Mucosa of stomach (tissue), 1 donor: ENCODE results near the gene GREB1L.
"Not testable (repeated sequence)": the region's sequence is repeated elsewhere in the genome, so short reads cannot be mapped to it uniquely, and the experiment has no call there.

ENCODE experiments used
- H3K27me3 ChIP-seq: one replicate; pipeline ENCODE4 v1.7.0; 2013; ENCODE audit warnings: mild to moderate bottlenecking, low read length; ENCODE audit not compliant: control insufficient read depth, insufficient read depth
- H3K36me3 ChIP-seq: one replicate; pipeline ENCODE4 v1.7.0; 2013; ENCODE audit warnings: low read length; ENCODE audit not compliant: control insufficient read depth, insufficient read depth
- H3K4me1 ChIP-seq: one replicate; pipeline ENCODE4 v1.7.0; 2013; ENCODE audit warnings: mild to moderate bottlenecking, low read length; ENCODE audit not compliant: control insufficient read depth, insufficient read depth
- H3K4me3 ChIP-seq: one replicate; pipeline ENCODE4 v1.7.0; 2013; ENCODE audit warnings: low read length
- H3K9ac ChIP-seq: one replicate; pipeline ENCODE4 v1.7.0; 2013; ENCODE audit warnings: mild to moderate bottlenecking, low read length, moderate library complexity
- H3K9me3 ChIP-seq: one replicate; pipeline ENCODE4 v1.7.0; 2013; ENCODE audit warnings: mild to moderate bottlenecking, low read length, moderate library complexity; ENCODE audit not compliant: control insufficient read depth
- donor health status: Pancreatic carcinoma.

GREB1L gene

DNA sequence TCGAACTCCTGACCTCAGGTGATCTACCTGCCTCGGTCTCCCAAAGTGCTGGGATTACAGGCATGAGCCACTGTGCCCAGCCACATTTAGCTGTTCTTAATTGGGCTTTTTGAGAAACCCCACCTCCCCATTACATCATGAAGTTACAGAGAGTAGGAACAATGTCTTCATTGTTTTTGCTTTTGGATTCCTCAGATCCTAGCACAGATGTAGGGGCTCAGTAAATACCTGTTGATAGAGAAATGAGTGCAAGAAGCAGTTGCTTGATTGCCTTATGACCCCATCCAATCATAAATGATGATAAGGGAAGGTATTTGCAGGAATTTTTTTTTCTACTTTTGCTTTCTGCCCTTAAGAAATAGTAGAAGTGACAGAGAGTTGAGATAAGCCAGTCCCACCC lies 25.4 kb downstream of the GREB1L start:
- H3K9me3 ChIP-seq, result no peaks in the 10 kb centered on the region
- no peaks in the 10 kb centered on the region for H3K27me3 ChIP-seq
- no peak overlapping the region for H3K4me3 ChIP-seq
- H3K9ac ChIP-seq, result no peak overlapping the region
- no peaks in the 10 kb centered on the region for H3K36me3 ChIP-seq
- H3K4me1 ChIP-seq, result peaks cover 5% of the 10 kb centered on the region

DNA sequence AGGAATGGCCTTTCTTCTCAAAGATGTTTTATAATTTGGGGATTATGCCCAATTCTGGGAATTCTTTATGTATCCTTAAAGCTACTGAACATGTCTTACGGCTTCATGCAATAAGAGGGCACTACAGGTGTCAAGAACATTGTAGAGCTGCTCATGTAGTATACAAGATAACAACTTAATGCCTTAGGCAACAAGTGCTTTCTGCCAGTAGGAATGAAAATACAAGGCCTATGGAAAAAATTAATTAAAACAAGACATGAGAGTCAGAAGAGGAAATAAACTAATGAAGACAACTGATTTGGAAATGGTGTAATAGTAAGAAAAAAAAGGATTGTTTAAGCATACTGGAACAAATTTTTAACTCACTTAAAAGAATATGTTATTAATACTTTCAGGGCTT lies 27.3 kb downstream of the GREB1L start:
- H3K4me3 ChIP-seq, result no peak overlapping the region
- H3K36me3 ChIP-seq, result no peaks in the 10 kb centered on the region
- H3K9ac ChIP-seq, result no peak overlapping the region
- H3K4me1 ChIP-seq, result peaks cover 5% of the 10 kb centered on the region
- H3K27me3 ChIP-seq, result no peaks in the 10 kb centered on the region
- no peaks in the 10 kb centered on the region for H3K9me3 ChIP-seq

DNA sequence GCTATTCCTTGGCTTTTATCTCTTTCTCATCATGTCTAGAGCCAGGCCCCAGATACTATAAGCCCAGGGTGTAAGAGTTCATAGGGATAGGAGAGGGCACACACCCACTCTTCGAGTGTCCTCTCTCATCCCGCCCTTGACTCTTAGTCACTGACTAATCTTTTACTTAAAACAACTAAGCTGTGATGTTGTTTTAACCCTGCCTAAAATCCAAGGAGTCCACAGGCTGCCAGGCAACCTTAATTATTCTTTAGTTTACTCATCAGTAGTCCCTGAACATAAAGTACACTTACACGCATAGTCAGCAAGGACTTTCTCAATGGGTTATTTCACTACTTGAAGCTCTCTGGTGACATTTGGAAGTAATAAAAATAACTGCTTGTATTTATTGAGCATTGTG lies 28.4 kb downstream of the GREB1L start:
- Histone ChIP-seq H3K9ac (no peak overlapping the region), H3K4me3 (no peak overlapping the region), H3K36me3 (no peaks in the 10 kb centered on the region)

DNA sequence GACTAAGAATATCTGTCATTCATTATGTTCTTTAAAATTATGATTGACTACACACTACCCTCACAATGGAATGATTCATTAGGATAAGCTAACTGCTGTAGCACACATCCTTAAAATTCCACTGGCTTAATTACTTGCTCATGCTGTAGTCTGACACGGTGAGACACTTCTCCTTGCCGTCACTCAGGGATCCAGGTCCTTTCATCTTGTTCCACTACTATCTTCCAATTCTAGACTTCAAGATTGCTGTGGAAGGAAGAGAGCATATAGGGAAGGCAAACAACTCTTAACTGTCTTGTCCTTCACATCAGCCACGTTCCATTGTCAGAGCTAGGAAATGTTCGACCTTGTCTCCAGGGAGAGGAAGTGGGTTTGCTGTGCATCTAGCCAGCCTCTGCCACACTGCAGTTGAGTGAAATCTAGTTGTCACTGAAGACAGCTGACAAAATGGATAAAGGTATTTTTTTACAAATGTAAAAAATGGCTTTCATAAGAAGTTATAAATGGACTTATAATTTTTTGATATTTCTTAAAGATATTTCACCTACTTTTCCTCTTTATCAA lies 30.1 kb downstream of the GREB1L start:
- Histone ChIP-seq H3K4me3 (no peak overlapping the region), H3K36me3 (no peaks in the 10 kb centered on the region), H3K9me3 (no peaks in the 10 kb centered on the region), H3K4me1 (peaks cover 5% of the 10 kb centered on the region), H3K27me3 (no peaks in the 10 kb centered on the region), H3K9ac (no peak overlapping the region)

More for the DNA sequence above, 28.4 kb downstream of the GREB1L start:
- Histone ChIP-seq H3K9me3 (no peaks in the 10 kb centered on the region), H3K4me1 (peaks cover 5% of the 10 kb centered on the region), H3K27me3 (no peaks in the 10 kb centered on the region)

DNA sequence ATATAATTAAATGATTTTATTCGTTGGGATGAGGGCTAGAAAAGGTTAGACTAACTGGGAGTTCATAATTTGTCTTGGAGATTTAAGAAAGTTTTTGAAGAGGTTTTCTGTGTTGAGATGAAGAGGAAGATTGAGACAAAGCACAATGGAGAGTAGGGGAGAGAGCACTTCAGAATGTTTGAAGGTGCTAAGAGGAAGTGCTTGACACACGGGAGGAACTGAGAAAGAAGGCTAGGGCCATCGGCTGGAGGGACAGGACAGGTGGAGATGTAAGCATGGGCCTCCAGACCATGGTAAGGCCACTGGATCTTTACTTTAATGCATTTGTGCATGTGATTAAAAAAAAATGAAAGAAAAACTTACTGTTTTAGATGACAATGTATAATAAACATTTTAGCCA lies 31.5 kb downstream of the GREB1L start:
- Histone ChIP-seq H3K9me3 (no peaks in the 10 kb centered on the region), H3K4me3 (no peak overlapping the region), H3K27me3 (no peaks in the 10 kb centered on the region), H3K4me1 (peaks cover 5% of the 10 kb centered on the region), H3K36me3 (no peaks in the 10 kb centered on the region), H3K9ac (no peak overlapping the region)

DNA sequence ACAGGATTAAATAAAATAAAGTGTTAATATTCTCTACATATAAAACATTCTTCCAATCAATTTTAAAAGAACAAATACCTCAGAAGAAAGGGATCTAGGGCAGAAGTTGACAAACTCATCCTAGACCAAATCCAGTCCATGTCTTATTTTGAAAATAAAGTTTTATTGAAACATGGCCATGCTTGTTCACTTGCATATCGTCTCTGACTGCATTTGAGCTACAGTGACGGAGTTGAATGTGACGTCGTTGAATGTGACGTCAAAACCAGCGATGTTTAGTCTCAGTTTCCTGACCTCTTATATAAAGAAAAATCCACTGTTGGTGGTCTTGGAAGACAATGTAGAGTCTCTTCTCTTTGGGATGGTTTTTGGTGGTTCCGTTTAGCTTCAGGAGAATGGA lies 33.6 kb downstream of the GREB1L start:
- Histone ChIP-seq H3K9ac (no peak overlapping the region), H3K27me3 (no peaks in the 10 kb centered on the region), H3K36me3 (no peaks in the 10 kb centered on the region), H3K9me3 (no peaks in the 10 kb centered on the region), H3K4me3 (no peak overlapping the region), H3K4me1 (peaks cover 3% of the 10 kb centered on the region)

DNA sequence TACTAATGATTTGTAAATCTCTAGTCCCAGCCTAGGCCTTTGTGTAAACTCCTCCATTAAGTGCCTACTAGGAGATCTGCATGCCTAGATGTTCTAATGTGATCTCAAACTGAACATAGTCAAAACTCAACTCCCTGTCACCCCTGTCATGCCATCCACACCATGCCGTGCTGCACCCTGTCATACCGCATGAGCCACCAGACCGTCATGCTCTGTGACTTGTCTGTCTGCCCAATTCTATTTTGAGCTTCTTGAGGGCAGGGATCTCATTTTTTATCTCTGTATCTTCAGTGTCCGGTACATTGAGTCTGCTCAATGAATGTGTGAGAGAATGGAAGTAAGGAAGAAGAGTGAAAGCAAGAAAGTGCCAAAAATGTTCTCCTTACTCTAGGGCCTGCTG lies 35.5 kb downstream of the GREB1L start:
- H3K4me3 ChIP-seq, result no peak overlapping the region
- H3K27me3 ChIP-seq, result no peaks in the 10 kb centered on the region

DNA sequence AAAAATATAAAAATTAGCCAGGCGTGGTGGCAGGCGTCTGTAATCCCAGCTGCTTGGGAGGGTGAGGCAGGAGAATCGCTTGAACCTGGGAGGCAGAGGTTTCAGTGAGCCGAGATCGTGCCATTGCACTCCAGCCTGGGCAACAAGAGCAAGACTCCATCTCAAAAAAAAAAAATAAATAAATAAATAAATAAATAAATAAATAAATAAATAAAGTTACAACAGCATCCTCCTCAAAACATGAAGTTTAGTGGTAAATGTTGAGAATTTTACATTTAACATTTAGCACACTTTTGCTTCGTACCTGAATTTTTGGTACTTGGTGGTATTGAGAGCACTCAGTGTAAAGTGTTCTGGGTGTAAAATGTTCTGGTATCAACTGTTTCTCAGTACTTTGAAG lies 36.2 kb downstream of the GREB1L start:
- H3K36me3 ChIP-seq, H3K4me3 ChIP-seq, H3K27me3 ChIP-seq, H3K9ac ChIP-seq, H3K4me1 ChIP-seq, H3K9me3 ChIP-seq: not testable (repeated sequence)

More for the DNA sequence above, 35.5 kb downstream of the GREB1L start:
- H3K9ac ChIP-seq, result no peak overlapping the region
- no peaks in the 10 kb centered on the region for H3K9me3 ChIP-seq
- H3K4me1 ChIP-seq, result no peaks in the 10 kb centered on the region
- H3K36me3 ChIP-seq, result no peaks in the 10 kb centered on the region

DNA sequence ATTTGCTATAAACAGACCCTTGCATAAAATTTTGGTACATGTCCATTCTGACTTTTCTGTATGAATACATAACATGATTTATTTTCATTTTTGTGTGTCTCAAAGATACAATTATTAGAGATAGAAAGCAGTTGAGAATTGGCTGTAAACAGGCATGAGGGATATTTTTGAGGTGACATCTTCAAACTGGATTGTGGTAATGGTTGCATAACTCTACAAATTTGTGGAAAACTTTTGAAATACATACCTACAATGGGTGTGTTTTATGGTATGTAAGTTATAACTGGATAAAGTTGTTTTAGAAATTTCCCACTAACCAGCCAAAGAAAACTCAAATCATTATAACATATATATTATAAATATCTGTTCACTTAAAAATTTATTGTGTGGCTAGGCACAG lies 39.6 kb downstream of the GREB1L start:
- Histone ChIP-seq H3K4me1 (no peaks in the 10 kb centered on the region), H3K4me3 (no peak overlapping the region), H3K27me3 (no peaks in the 10 kb centered on the region), H3K9me3 (no peaks in the 10 kb centered on the region), H3K9ac (no peak overlapping the region), H3K36me3 (no peaks in the 10 kb centered on the region)

DNA sequence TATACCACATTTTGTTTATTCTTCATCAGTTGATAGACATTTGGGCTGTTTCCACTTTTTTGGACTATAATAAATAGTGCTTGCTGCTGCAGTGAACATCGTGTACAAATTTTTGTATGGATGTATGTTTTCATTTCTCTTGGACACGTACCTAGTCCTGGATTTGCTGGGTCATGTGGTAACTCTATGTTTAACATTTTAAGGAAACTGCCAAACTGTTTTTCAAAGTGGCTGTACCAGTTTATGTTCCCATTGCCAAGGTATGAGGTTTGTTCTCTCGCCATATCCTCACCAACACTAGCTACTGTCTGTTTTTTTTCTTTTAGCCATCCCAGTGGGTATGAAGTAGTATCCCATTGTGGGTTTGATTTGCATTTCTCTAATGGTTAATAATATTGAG lies 42.5 kb downstream of the GREB1L start:
- Histone ChIP-seq H3K4me3 (no peak overlapping the region), H3K9me3 (no peaks in the 10 kb centered on the region), H3K36me3 (no peaks in the 10 kb centered on the region), H3K9ac (no peak overlapping the region), H3K4me1 (no peaks in the 10 kb centered on the region), H3K27me3 (no peaks in the 10 kb centered on the region)

DNA sequence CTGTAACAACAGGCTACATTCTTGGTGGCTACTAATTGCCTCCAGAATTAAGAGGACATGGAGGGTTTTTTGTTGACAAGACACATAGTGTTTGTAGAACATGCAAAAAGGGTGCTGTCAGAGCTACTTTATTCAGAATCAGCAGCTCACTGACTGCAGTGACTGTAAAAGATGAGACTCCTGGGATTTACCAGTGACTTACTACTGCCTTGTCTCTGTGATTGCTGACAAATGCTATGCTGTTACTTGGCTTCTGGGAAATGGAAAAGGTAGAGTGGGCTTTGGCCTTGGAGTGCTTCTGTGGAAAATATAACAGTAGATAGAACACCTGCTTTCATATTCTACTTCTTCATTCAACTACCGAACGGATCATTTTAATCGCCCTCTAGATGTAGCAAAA lies 47.8 kb downstream of the GREB1L start:
- peaks cover 3% of the 10 kb centered on the region for H3K27me3 ChIP-seq
- H3K4me3 ChIP-seq, result no peak overlapping the region
- H3K9me3 ChIP-seq, result no peaks in the 10 kb centered on the region
- H3K4me1 ChIP-seq, result no peaks in the 10 kb centered on the region
- H3K36me3 ChIP-seq, result no peaks in the 10 kb centered on the region
- no peak overlapping the region for H3K9ac ChIP-seq

DNA sequence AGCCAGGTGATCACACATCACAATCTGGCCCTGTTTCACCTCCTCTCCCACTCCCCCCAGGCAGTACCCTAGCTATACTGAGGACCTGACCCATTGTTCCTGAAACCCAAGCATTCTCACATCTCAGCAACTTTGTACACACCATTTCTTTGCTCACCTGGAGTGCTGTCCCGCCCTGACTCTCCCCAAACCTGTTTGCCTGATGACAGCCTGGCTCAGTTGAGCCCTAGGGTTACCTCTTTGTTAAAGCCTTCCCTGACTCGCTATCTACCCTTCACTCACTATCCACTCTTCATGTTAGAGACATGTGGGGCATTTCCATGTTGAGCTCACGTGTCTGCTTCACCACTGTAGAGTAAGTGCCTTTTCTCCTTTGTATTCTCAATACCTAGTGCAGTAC lies 49.1 kb downstream of the GREB1L start:
- Histone ChIP-seq H3K4me3 (no peak overlapping the region), H3K9ac (no peak overlapping the region), H3K36me3 (no peaks in the 10 kb centered on the region), H3K9me3 (no peaks in the 10 kb centered on the region), H3K27me3 (peaks cover 3% of the 10 kb centered on the region), H3K4me1 (no peaks in the 10 kb centered on the region)

DNA sequence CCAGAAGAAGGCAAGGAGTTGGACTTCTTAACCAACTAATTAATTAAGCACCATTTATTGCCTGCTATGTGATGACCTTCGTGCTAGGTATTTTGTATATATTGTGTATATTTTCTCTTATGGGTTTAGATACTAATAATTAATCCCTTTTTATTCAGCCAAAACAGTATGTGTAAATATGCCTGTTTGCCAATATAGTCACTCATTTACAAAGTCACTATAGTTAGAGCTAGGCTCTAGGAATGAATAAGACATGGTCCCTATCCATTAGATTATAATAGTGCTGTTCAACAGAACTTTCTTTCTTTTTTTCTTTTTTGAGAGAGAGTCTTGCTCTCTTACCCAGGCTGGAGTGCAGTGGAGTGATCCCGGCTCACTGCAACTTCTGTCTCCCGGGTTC lies 51.4 kb downstream of the GREB1L start:
- peaks cover 3% of the 10 kb centered on the region for H3K27me3 ChIP-seq
- no peak overlapping the region for H3K9ac ChIP-seq
- no peaks in the 10 kb centered on the region for H3K36me3 ChIP-seq
- H3K9me3 ChIP-seq, result no peaks in the 10 kb centered on the region
- H3K4me1 ChIP-seq, result no peaks in the 10 kb centered on the region
- no peak overlapping the region for H3K4me3 ChIP-seq
